GM13977 (cell line): ENCODE results near the gene RAB6B.

Experiments
- DNase-seq: peaks from one replicate; pipeline ENCODE4 v3.0.0; 2012; ENCODE audit warnings: low spot score
- CTCF ChIP-seq: IDR thresholded peaks from 2 replicates; pipeline ENCODE4 v1.5.1; 2012; ENCODE audit warnings: mild to moderate bottlenecking, control low read depth; ENCODE audit not compliant: insufficient read depth; ENCODE audit errors: extremely low read depth, missing control alignments
- in situ Hi-C: fragments of 300-500 bp; cut with MboI; formaldehyde crosslinking; loops from one replicate; pipeline ENCODE4 v1.12.0; 2022; ENCODE audit warnings: low sequenced_read_pairs, low pct_unique_long_range_greater_than_20kb, mixed read lengths, inconsistent platforms; ENCODE audit not compliant: unreplicated experiment

Gene RAB6B

GRCh38 chr3:133851266-133851906, 44.3 kb downstream of the RAB6B start:
- in situ Hi-C loops = no loop called here

GRCh38 chr3:133850034-133850433, 45.6 kb downstream of the RAB6B start:
- no peak for TF ChIP-seq CTCF
- DNase-seq = no peak
- in situ Hi-C loops = no loop called here

More at GRCh38 chr3:133851266-133851906, 44.3 kb downstream of the RAB6B start:
- no peak for DNase-seq
- no peak for TF ChIP-seq CTCF

- in situ Hi-C loops = no loop called here
- no peak for DNase-seq
- TF ChIP-seq CTCF = no peak
Observed at GRCh38 chr3:133849346-133849745, 46.3 kb downstream of the RAB6B start.

- no peak for DNase-seq
- in situ Hi-C loops = no loop called here
- no peak for TF ChIP-seq CTCF
Observed at GRCh38 chr3:133845127-133845526, 50.6 kb downstream of the RAB6B start.

GRCh38 chr3:133843634-133844033, 52.0 kb downstream of the RAB6B start:
- no peak for TF ChIP-seq CTCF
- in situ Hi-C loops = no loop called here
- no peak for DNase-seq

GRCh38 chr3:133842158-133842557, 53.5 kb downstream of the RAB6B start:
- no peak for TF ChIP-seq CTCF
- in situ Hi-C loops = no loop called here
- no peak for DNase-seq

- DNase-seq = no peak
- TF ChIP-seq CTCF = no peak
- in situ Hi-C loops = no loop called here
Observed at GRCh38 chr3:133841196-133841595, 54.5 kb downstream of the RAB6B start.
